Calu3 (cell line): Measurements from ENCODE around the gene STH. TPM values are rescaled to one million over a fixed set of nuclear protein-coding genes. Genes with fewer than 3 reads are reported as not detected.
"Not testable (repeated sequence)": the region's sequence is repeated elsewhere in the genome, so short reads cannot be mapped to it uniquely, and the experiment has no call there.

Experiments
- BruUV-seq: library from RNA; stranded (reverse); fragments of 400-500 nt; replicated peaks from 2 replicates; lab custom pipeline; 2021; lab: Mats Ljungman, UMichigan
- CTCF ChIA-PET: fragments of 300-600 bp; sonication (Branson Sonifier 250); formaldehyde crosslinking; loops from one replicate; lab custom pipeline; 2022; ENCODE audit warnings: antibody characterized with exemption; lab: Charles Lee
- DNase-seq: peaks from one replicate; pipeline ENCODE4 v3.0.0; 2022
- H3K27ac Mint-ChIP-seq: one replicate; pipeline ENCODE4 v1.8.0; 2022; ENCODE audit warnings: mixed read lengths; ENCODE audit not compliant: unreplicated experiment
- H3K27me3 Mint-ChIP-seq: one replicate; pipeline ENCODE4 v1.8.0; 2022; ENCODE audit warnings: mixed read lengths; ENCODE audit not compliant: unreplicated experiment
- H3K36me3 Mint-ChIP-seq: one replicate; pipeline ENCODE4 v1.8.0; 2022; ENCODE audit warnings: mild to moderate bottlenecking, moderate library complexity, mixed read lengths; ENCODE audit not compliant: insufficient read depth, unreplicated experiment
- H3K4me1 Mint-ChIP-seq: one replicate; pipeline ENCODE4 v1.8.0; 2022; ENCODE audit warnings: mild to moderate bottlenecking, low read depth, mixed read lengths; ENCODE audit not compliant: unreplicated experiment
- H3K4me3 Mint-ChIP-seq: one replicate; pipeline ENCODE4 v1.8.0; 2022; ENCODE audit warnings: mild to moderate bottlenecking, low read depth, moderate library complexity, mixed read lengths; ENCODE audit not compliant: unreplicated experiment
- H3K9me3 Mint-ChIP-seq: one replicate; pipeline ENCODE4 v1.8.0; 2022; ENCODE audit warnings: low read depth, mixed read lengths; ENCODE audit not compliant: unreplicated experiment
- CTCF ChIP-seq: fragments of 200-600 bp; IDR thresholded peaks from one replicate; pipeline ENCODE4 v1.8.0; 2022; ENCODE audit warnings: antibody characterized with exemption; ENCODE audit not compliant: unreplicated experiment
- intact Hi-C: fragments of 100-400 bp; cut with micrococcal nuclease; formaldehyde crosslinking; loops from one replicate; pipeline ENCODE4 v1.10.0; 2022; ENCODE audit not compliant: unreplicated experiment
- total RNA-seq: library from RNA; stranded (reverse); gene quantifications from 2 replicates; pipeline ENCODE4 v1.2.3, GENCODE V29; 2022

STH gene
- total RNA-seq, 1 experiment from 2014 or later: not detected

- TF ChIP-seq CTCF: no peak
- no TSS peak for BruUV-seq
- Mint-ChIP-seq H3K4me3 (no peak overlapping the region), H3K9me3 (no peaks in the 10 kb centered on the region), H3K27me3 (no peaks in the 10 kb centered on the region), H3K4me1 (no peaks in the 10 kb centered on the region), H3K27ac (no peak overlapping the region), H3K36me3 (peaks cover 11% of the 10 kb centered on the region)
- DNase-seq: no peak
- intact Hi-C loops: no loop called here
- CTCF ChIA-PET: interaction anchor here (0.6 to 0.7 kb wide), 2 partner anchors 13 to 63 kb away, joined by 3 to 4 read pairs; no protein-coding TSS in a partner anchor
These were observed 21.1 kb downstream of the STH start for GRCh38 chr17:46020023-46020761.

- no TSS peak for BruUV-seq
- no peaks in the 10 kb centered on the region for H3K9me3 Mint-ChIP-seq
- H3K27ac Mint-ChIP-seq: no peak overlapping the region
- intact Hi-C loops: no loop called here
- H3K4me3 Mint-ChIP-seq: no peak overlapping the region
- H3K36me3 Mint-ChIP-seq: peaks cover 19% of the 10 kb centered on the region
- no peaks in the 10 kb centered on the region for H3K27me3 Mint-ChIP-seq
- no peak for DNase-seq
- H3K4me1 Mint-ChIP-seq: no peaks in the 10 kb centered on the region
- no peak for TF ChIP-seq CTCF
- CTCF ChIA-PET: interaction anchor here (0.6 kb wide), 1 partner anchor 14 kb away, joined by 3 read pairs; no protein-coding TSS in a partner anchor
These were observed 21.9 kb downstream of the STH start for GRCh38 chr17:46020998-46021397.

GRCh38 chr17:46023366-46023765 lies 24.3 kb downstream of the STH start:
- H3K36me3 Mint-ChIP-seq: peaks cover 35% of the 10 kb centered on the region
- BruUV-seq, CTCF ChIA-PET, H3K4me1 Mint-ChIP-seq, H3K27ac Mint-ChIP-seq, DNase-seq, intact Hi-C loops, H3K27me3 Mint-ChIP-seq, H3K9me3 Mint-ChIP-seq, H3K4me3 Mint-ChIP-seq: not testable (repeated sequence)

GRCh38 chr17:46023783-46024388 lies 24.8 kb downstream of the STH start:
- Mint-ChIP-seq H3K36me3 (peaks cover 38% of the 10 kb centered on the region), H3K4me1 (no peaks in the 10 kb centered on the region), H3K4me3 (no peak overlapping the region), H3K27me3 (no peaks in the 10 kb centered on the region), H3K9me3 (no peaks in the 10 kb centered on the region), H3K27ac (no peak overlapping the region)
- intact Hi-C loops: no loop called here
- DNase-seq: no peak
- BruUV-seq: no TSS peak
- CTCF ChIA-PET: no interaction called here
- TF ChIP-seq CTCF: no peak

- H3K4me1 Mint-ChIP-seq: no peaks in the 10 kb centered on the region
- no peak overlapping the region for H3K4me3 Mint-ChIP-seq
- no TSS peak for BruUV-seq
- no peak for DNase-seq
- no peak overlapping the region for H3K27ac Mint-ChIP-seq
- CTCF ChIA-PET: no interaction called here
- TF ChIP-seq CTCF: no peak
- intact Hi-C loops: no loop called here
- H3K36me3 Mint-ChIP-seq: peaks cover 45% of the 10 kb centered on the region
- H3K9me3 Mint-ChIP-seq: no peaks in the 10 kb centered on the region
- H3K27me3 Mint-ChIP-seq: no peaks in the 10 kb centered on the region
These were observed 25.5 kb downstream of the STH start for GRCh38 chr17:46024590-46024989.
